SU-DHL-6 (cell line): Measurements from ENCODE around the gene PRPF40A.

Source experiments
- H2AFZ ChIP-seq: fragments of 200-600 bp; sonication (generic); 2 replicates; pipeline ENCODE4 v1.6.1; 2014; ENCODE audit warnings: low read depth, mild to moderate bottlenecking, moderate library complexity, mixed read lengths, antibody characterized with exemption, low read length; ENCODE audit not compliant: severe bottlenecking
- H3F3A ChIP-seq: fragments of 200-600 bp; shearing (Covaris generic); 2 replicates; pipeline ENCODE4 v1.6.0; 2016; ENCODE audit warnings: antibody characterized with exemption, mild to moderate bottlenecking; ENCODE audit not compliant: insufficient read depth
- H3K27ac ChIP-seq: fragments of 200-600 bp; sonication (generic); 2 replicates; pipeline ENCODE4 v1.5.1; 2016; ENCODE audit warnings: low read depth, mild to moderate bottlenecking, low read length, moderate library complexity, mixed read lengths
- H3K27me3 ChIP-seq: fragments of 200-600 bp; sonication (generic), shearing (Covaris generic); 2 replicates; pipeline ENCODE4 v1.6.0; 2014; ENCODE audit warnings: mild to moderate bottlenecking, low read length
- H3K36me3 ChIP-seq: fragments of 200-600 bp; sonication (generic); 2 replicates; pipeline ENCODE4 v1.6.1; 2014; ENCODE audit warnings: mild to moderate bottlenecking, low read length, mixed read lengths
- H3K4me2 ChIP-seq: fragments of 300-600, 200-600 bp; shearing (Covaris generic), sonication (generic); 2 replicates; pipeline ENCODE4 v1.6.0; 2014; ENCODE audit warnings: low read length, low read depth, mild to moderate bottlenecking; ENCODE audit not compliant: poor library complexity, severe bottlenecking
- H3K4me3 ChIP-seq: fragments of 200-600 bp; sonication (generic); 2 replicates; pipeline ENCODE4 v1.5.1; 2014; ENCODE audit warnings: antibody characterized with exemption, low read length, mild to moderate bottlenecking, mixed read lengths; ENCODE audit not compliant: insufficient read depth, poor library complexity, severe bottlenecking
- H3K79me2 ChIP-seq: fragments of 200-600 bp; sonication (generic); 2 replicates; pipeline ENCODE4 v1.6.1; 2014; ENCODE audit warnings: mild to moderate bottlenecking, low read length, moderate library complexity; ENCODE audit not compliant: insufficient read depth
- H3K9ac ChIP-seq: fragments of 200-600 bp; sonication (generic); 2 replicates; pipeline ENCODE4 v1.7.0; 2014; ENCODE audit warnings: mild to moderate bottlenecking, low read length
- H3K9me2 ChIP-seq: fragments of 200-600 bp; sonication (generic); replicated peaks from 2 replicates; pipeline ENCODE4 v1.6.1; 2014; ENCODE audit warnings: low read length; ENCODE audit not compliant: insufficient read depth
- H3K9me3 ChIP-seq: fragments of 200-600 bp; sonication (generic); 2 replicates; pipeline ENCODE4 v1.6.1; 2014; ENCODE audit warnings: low read length, mixed read lengths; ENCODE audit not compliant: insufficient read depth
- H4K20me1 ChIP-seq: fragments of 200-600 bp; sonication (generic); 2 replicates; pipeline ENCODE4 v1.6.1; 2014; ENCODE audit warnings: low read depth, mild to moderate bottlenecking, antibody characterized with exemption, low read length, moderate library complexity, mixed read lengths
- EZH2phosphoT487 ChIP-seq: fragments of 200-600 bp; sonication (generic), shearing (Covaris generic); conservative IDR thresholded peaks from 2 replicates; pipeline ENCODE4 v1.6.1; 2018; ENCODE audit warnings: mild to moderate bottlenecking, antibody characterized with exemption, low read length, moderate library complexity, mixed read lengths
- TF ChIP-seq, protein P1 (sequence below): fragments of 200-600 bp; sonication (generic); IDR thresholded peaks from one replicate; pipeline ENCODE4 v1.5.1; 2017; ENCODE audit warnings: antibody characterized with exemption, mild to moderate bottlenecking, low read length, moderate library complexity; ENCODE audit not compliant: insufficient read depth, poor library complexity, severe bottlenecking

PRPF40A gene

GRCh38 chr2:152603166-152603565, 114.1 kb downstream of the PRPF40A start:
- TF ChIP-seq, protein P1, sequence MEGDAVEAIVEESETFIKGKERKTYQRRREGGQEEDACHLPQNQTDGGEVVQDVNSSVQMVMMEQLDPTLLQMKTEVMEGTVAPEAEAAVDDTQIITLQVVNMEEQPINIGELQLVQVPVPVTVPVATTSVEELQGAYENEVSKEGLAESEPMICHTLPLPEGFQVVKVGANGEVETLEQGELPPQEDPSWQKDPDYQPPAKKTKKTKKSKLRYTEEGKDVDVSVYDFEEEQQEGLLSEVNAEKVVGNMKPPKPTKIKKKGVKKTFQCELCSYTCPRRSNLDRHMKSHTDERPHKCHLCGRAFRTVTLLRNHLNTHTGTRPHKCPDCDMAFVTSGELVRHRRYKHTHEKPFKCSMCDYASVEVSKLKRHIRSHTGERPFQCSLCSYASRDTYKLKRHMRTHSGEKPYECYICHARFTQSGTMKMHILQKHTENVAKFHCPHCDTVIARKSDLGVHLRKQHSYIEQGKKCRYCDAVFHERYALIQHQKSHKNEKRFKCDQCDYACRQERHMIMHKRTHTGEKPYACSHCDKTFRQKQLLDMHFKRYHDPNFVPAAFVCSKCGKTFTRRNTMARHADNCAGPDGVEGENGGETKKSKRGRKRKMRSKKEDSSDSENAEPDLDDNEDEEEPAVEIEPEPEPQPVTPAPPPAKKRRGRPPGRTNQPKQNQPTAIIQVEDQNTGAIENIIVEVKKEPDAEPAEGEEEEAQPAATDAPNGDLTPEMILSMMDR: no peak
- TF ChIP-seq EZH2phosphoT487: no peak
- H3K9me2 ChIP-seq: no peaks in the 10 kb centered on the region
- no peak overlapping the region for H3K27ac ChIP-seq

GRCh38 chr2:152602750-152603149, 114.5 kb downstream of the PRPF40A start:
- TF ChIP-seq EZH2phosphoT487: no peak
- TF ChIP-seq, protein P1: no peak
- no peaks in the 10 kb centered on the region for H3K27me3 ChIP-seq
- H3K4me3 ChIP-seq: no peak overlapping the region
- H3K9ac ChIP-seq: no peak overlapping the region
- H3K4me2 ChIP-seq: no peak overlapping the region
- H3K27ac ChIP-seq: no peak overlapping the region
- H3K36me3 ChIP-seq: no peaks in the 10 kb centered on the region
- H3K79me2 ChIP-seq: no peaks in the 10 kb centered on the region
- H3K9me3 ChIP-seq: no peaks in the 10 kb centered on the region
- H3F3A ChIP-seq: no peaks in the 10 kb centered on the region
- no peak overlapping the region for H2AFZ ChIP-seq
- H4K20me1 ChIP-seq: no peaks in the 10 kb centered on the region
- no peaks in the 10 kb centered on the region for H3K9me2 ChIP-seq

More at GRCh38 chr2:152603166-152603565, 114.1 kb downstream of the PRPF40A start:
- H2AFZ ChIP-seq: no peak overlapping the region
- no peak overlapping the region for H3K9ac ChIP-seq
- H3K4me2 ChIP-seq: no peak overlapping the region
- no peaks in the 10 kb centered on the region for H3K27me3 ChIP-seq
- no peaks in the 10 kb centered on the region for H4K20me1 ChIP-seq
- H3K79me2 ChIP-seq: no peaks in the 10 kb centered on the region
- no peak overlapping the region for H3K4me3 ChIP-seq
- no peaks in the 10 kb centered on the region for H3K9me3 ChIP-seq
- H3K36me3 ChIP-seq: no peaks in the 10 kb centered on the region
- no peaks in the 10 kb centered on the region for H3F3A ChIP-seq
